GM12891 (cell line): ENCODE measurements around the gene PLK4.

ENCODE experiments used
- POLR2A ChIP-seq: IDR thresholded peaks from 2 replicates; pipeline ENCODE4 v1.6.1; 2011; ENCODE audit warnings: low read depth, low read length, control low read depth
- POLR2AphosphoS5 ChIP-seq: IDR thresholded peaks from 2 replicates; pipeline ENCODE4 v1.6.1; 2011; ENCODE audit warnings: low read depth, low read length, control low read depth
- TAF1 ChIP-seq: IDR thresholded peaks from 2 replicates; pipeline ENCODE4 v1.6.1; 2011; ENCODE audit warnings: low read depth, low read length, control low read depth

DNA sequence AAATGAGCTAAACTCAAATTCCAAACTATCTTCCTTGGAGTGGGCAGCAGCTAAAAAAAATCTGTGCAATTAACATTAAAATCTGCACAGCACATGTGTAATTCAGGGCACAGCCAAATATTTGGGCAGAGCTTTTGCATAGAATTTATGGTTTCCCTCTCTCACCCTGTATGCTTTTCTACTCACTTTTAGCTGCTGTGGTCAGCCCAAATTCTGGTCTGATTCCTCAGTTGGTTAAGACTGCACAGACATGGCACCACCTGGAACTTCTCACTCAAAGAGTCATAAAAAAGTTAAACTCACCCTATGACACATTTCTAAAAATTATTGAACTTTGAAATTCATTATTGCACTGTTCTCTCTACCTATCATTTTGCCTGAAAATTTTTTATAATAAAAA lies 4.9 kb upstream of the PLK4 start:
- no peak for TF ChIP-seq POLR2AphosphoS5
- no peak for TF ChIP-seq POLR2A
- no peak for TF ChIP-seq TAF1
